HepG2 (cell line): ENCODE results near the gene BTG2. TPM values are rescaled to one million over a fixed set of nuclear protein-coding genes. Genes with fewer than 3 reads are reported as not detected.

ENCODE experiments used
- ARID3A ChIP-seq: IDR thresholded peaks from 2 replicates; pipeline ENCODE4 v1.6.1; 2012; ENCODE audit warnings: low read depth, low read length, improper control_type of control experiment
- ELF1 ChIP-seq: sonication (generic); formaldehyde crosslinking; IDR thresholded peaks from 2 replicates; pipeline ENCODE4 v1.4.0; 2020; ENCODE audit warnings: missing genetic modification reagents
- FOSL2 ChIP-seq: sonication (generic); formaldehyde crosslinking; IDR thresholded peaks from 2 replicates; pipeline ENCODE4 v1.4.0; 2020; ENCODE audit warnings: missing genetic modification reagents
- GATAD2A ChIP-seq: IDR thresholded peaks from 2 replicates; pipeline ENCODE4 v1.6.1; 2016
- IRF2 ChIP-seq: IDR thresholded peaks from 2 replicates; pipeline ENCODE4 v1.6.1; 2018; ENCODE audit warnings: missing genetic modification reagents, missing compliant biosample characterization
- KDM2A ChIP-seq: sonication (generic); formaldehyde crosslinking; IDR thresholded peaks from 2 replicates; pipeline ENCODE4 v1.4.0; 2020; ENCODE audit warnings: low read depth, missing genetic modification reagents, borderline replicate concordance
- MLX ChIP-seq: IDR thresholded peaks from 2 replicates; pipeline ENCODE4 v1.6.1; 2016
- NAIF1 ChIP-seq: sonication (generic); formaldehyde crosslinking; IDR thresholded peaks from 2 replicates; pipeline ENCODE4 v1.5.0; 2020; ENCODE audit warnings: mild to moderate bottlenecking, missing genetic modification reagents, borderline replicate concordance
- NR2C2 ChIP-seq: sonication (generic); formaldehyde crosslinking; IDR thresholded peaks from 2 replicates; pipeline ENCODE4 v1.4.0; 2020; ENCODE audit warnings: missing genetic modification reagents, mild to moderate bottlenecking, moderate library complexity, borderline replicate concordance
- REXO4 ChIP-seq: sonication (generic); formaldehyde crosslinking; IDR thresholded peaks from 2 replicates; pipeline ENCODE4 v1.8.0; 2022; ENCODE audit warnings: missing genetic modification reagents, mild to moderate bottlenecking, borderline replicate concordance
- SRY ChIP-seq: sonication (generic); formaldehyde crosslinking; IDR thresholded peaks from 2 replicates; pipeline ENCODE4 v1.8.0; 2022; ENCODE audit warnings: mild to moderate bottlenecking, missing genetic modification reagents
- STAT6 ChIP-seq: sonication (generic); formaldehyde crosslinking; IDR thresholded peaks from 2 replicates; pipeline ENCODE4 v1.4.0; 2020; ENCODE audit warnings: missing genetic modification reagents, mild to moderate bottlenecking, borderline replicate concordance
- ZBTB1 ChIP-seq: sonication (generic); formaldehyde crosslinking; IDR thresholded peaks from 2 replicates; pipeline ENCODE4 v1.4.0; 2020; ENCODE audit warnings: missing genetic modification reagents, borderline replicate concordance
- ZBTB20 ChIP-seq: sonication (generic); formaldehyde crosslinking; IDR thresholded peaks from 2 replicates; pipeline ENCODE4 v1.8.1; 2023; ENCODE audit warnings: missing genetic modification reagents, low read depth, mild to moderate bottlenecking, borderline replicate concordance
- ZKSCAN5 ChIP-seq: sonication (generic); formaldehyde crosslinking; IDR thresholded peaks from 2 replicates; pipeline ENCODE4 v1.5.1; 2020; ENCODE audit warnings: mild to moderate bottlenecking, missing genetic modification reagents
- ZMYM3 ChIP-seq: sonication (generic); formaldehyde crosslinking; IDR thresholded peaks from 2 replicates; pipeline ENCODE4 v1.5.1; 2020; ENCODE audit warnings: mild to moderate bottlenecking, missing genetic modification reagents
- ZNF761 ChIP-seq: sonication (generic); formaldehyde crosslinking; conservative IDR thresholded peaks from 2 replicates; pipeline ENCODE4 v1.4.0; 2020; ENCODE audit warnings: mild to moderate bottlenecking, missing genetic modification reagents
- ZNF772 ChIP-seq: sonication (generic); formaldehyde crosslinking; IDR thresholded peaks from 2 replicates; pipeline ENCODE4 v1.5.0; 2020; ENCODE audit warnings: mild to moderate bottlenecking, missing genetic modification reagents
- ZNF777 ChIP-seq: sonication (generic); formaldehyde crosslinking; IDR thresholded peaks from 2 replicates; pipeline ENCODE4 v1.4.0; 2020; ENCODE audit warnings: missing genetic modification reagents
- ZNF800 ChIP-seq: sonication (generic); formaldehyde crosslinking; IDR thresholded peaks from 2 replicates; pipeline ENCODE4 v1.4.0; 2020; ENCODE audit warnings: missing genetic modification reagents
- ZNF891 ChIP-seq: sonication (generic); formaldehyde crosslinking; IDR thresholded peaks from 2 replicates; pipeline ENCODE4 v1.5.0; 2020; ENCODE audit warnings: mild to moderate bottlenecking, missing genetic modification reagents
- ZSCAN20 ChIP-seq: sonication (generic); formaldehyde crosslinking; IDR thresholded peaks from 2 replicates; pipeline ENCODE4 v1.4.0; 2020; ENCODE audit warnings: missing genetic modification reagents, mild to moderate bottlenecking, borderline replicate concordance
- ZSCAN29 ChIP-seq: sonication (generic); formaldehyde crosslinking; conservative IDR thresholded peaks from 2 replicates; pipeline ENCODE4 v1.4.0; 2020; ENCODE audit warnings: mild to moderate bottlenecking, missing genetic modification reagents
- polyA plus RNA-seq, 8 experiments: library from polyadenylated mRNA; depleted of rRNA in 3 of 8; stranded (reverse) in 7 of 8; unstranded in 1 of 8; fragments of >200 nt; fragmentation: Illumina TruSeq in 4 of 8; extraction: Trizol in 4 of 8; gene quantifications; 2 replicates each; pipeline versions ENCODE4 v1.2.1 to v1.2.3, GENCODE V29; 2011 to 2016; ENCODE audit warnings: low read depth in 4 of 8, missing spikeins in 1 of 8, mixed read lengths in 1 of 8; ENCODE audit not compliant: insufficient read depth in 1 of 8
- total RNA-seq, 5 experiments: library from RNA; depleted of rRNA; stranded (reverse); fragments of >200 nt; fragmentation: Illumina TruSeq; extraction: Trizol; gene quantifications; 2 replicates each; pipeline ENCODE4 v1.2.3, GENCODE V29; 2016; ENCODE audit warnings: low read depth in 1 of 5

Gene BTG2
- total and polyA plus RNA-seq, 2 of the 13 experiments (the other 11 are each of a cell fraction or from before 2014, with no cell fraction given): 13.6 to 18.3 TPM

- TF ChIP-seq ZNF772 (CRISPR knock-in tag): peak; percentile 59; the same call in 1 of the 2 replicates
- 0 out of 2 replicates have a peak, but pooled peaks have one; percentile 17 for TF ChIP-seq IRF2 (CRISPR knock-in tag)
- TF ChIP-seq ZKSCAN5: no peak
- no peak for TF ChIP-seq NAIF1 (CRISPR knock-in tag)
- no peak; the same call in 1 of the 2 replicates for TF ChIP-seq FOSL2
- TF ChIP-seq STAT6 (CRISPR knock-in tag): no peak
- TF ChIP-seq ZBTB20: 0 out of 2 replicates have a peak, but pooled peaks have one; percentile 11
- TF ChIP-seq ELF1: no peak
- TF ChIP-seq REXO4 (CRISPR knock-in tag): no peak
- no peak for TF ChIP-seq ZSCAN20 (CRISPR knock-in tag)
- no peak for TF ChIP-seq SRY
- TF ChIP-seq ZMYM3 (CRISPR knock-in tag): peak; percentile 33
- peak; percentile 12; the same call in 1 of the 2 replicates for TF ChIP-seq GATAD2A (CRISPR knock-in tag)
- TF ChIP-seq ARID3A: no peak
- TF ChIP-seq MLX (CRISPR knock-in tag): no peak
- TF ChIP-seq ZSCAN29: no peak
- no peak; the same call in 1 of the 2 replicates for TF ChIP-seq NR2C2 (CRISPR knock-in tag)
- peak; percentile 58; the same call in 1 of the 2 replicates for TF ChIP-seq ZNF777 (CRISPR knock-in tag)
- TF ChIP-seq ZBTB1 (CRISPR knock-in tag): no peak
- TF ChIP-seq ZNF800: peak; percentile 80; the same call in 1 of the 2 replicates
- peak; percentile 56; the same call in 1 of the 2 replicates for TF ChIP-seq KDM2A (CRISPR knock-in tag)
- 0 out of 2 replicates have a peak, but pooled peaks have one; percentile 68 for TF ChIP-seq ZNF761 (CRISPR knock-in tag)
- peak; percentile 84; the same call in 1 of the 2 replicates for TF ChIP-seq ZNF891 (CRISPR knock-in tag)
Measured at GRCh38 chr1:203304919-203305808, at the start of gene BTG2 (continued).
